ENCODE data around the gene DOHH.

Gene DOHH

DNA sequence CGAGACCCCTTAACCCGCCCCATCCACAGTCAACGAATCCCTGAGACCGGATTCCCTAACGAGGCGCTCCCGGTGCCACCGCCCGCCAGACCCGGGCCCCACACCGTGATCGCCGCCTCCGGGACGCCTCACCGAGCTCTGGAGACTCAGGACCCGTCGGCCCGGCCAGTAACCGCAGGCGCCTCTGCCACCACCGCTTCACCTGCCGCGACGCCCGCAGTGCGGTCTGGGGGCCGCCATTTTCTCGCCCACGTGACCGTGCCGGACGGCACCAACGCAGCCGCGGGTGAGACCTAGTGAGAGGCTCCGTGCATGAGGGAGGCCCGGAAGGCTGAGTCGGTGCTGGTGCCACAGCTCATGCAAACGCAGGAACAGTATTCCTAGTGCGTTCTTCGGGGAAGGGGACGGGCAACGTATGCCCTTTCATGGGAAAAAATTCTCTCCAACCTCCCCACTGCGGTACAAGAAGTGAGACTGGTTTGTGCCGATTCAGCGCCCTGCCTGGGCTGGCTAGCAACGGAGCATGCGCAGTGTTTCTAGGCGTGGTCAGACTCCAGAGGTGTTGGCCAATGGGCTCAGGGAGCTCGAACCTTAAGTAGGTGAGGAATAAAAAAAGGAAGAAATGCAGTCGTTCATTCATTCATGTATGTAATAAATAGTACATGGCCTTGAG, at the start of gene DOHH:
Gene DOHH, minus strand, starts transcription at position 246 of the 673 bp plus-strand sequence. CDS start 3,860 bp downstream, outside the sequence.
- DNase-seq (ENCODE audit: low read depth): peak; percentile 87
- peak within 1 kb of the TSS; percentile 96 for H3K4me3 ChIP-seq (ENCODE audit: low read depth, low read length)

- no peak overlapping the region for H3K4me3 ChIP-seq (ENCODE audit: low read depth, low read length)
These were observed 49.3 kb upstream of the DOHH start for GRCh38 chr19:3549816-3550215.

GRCh38 chr19:3548606-3549005, 48.1 kb upstream of the DOHH start:
- no peak for DNase-seq (ENCODE audit: low read depth)
- H3K4me3 ChIP-seq (ENCODE audit: low read depth, low read length): no peak overlapping the region

More at GRCh38 chr19:3549816-3550215, 49.3 kb upstream of the DOHH start:
- no peak for DNase-seq (ENCODE audit: low read depth)

DNA sequence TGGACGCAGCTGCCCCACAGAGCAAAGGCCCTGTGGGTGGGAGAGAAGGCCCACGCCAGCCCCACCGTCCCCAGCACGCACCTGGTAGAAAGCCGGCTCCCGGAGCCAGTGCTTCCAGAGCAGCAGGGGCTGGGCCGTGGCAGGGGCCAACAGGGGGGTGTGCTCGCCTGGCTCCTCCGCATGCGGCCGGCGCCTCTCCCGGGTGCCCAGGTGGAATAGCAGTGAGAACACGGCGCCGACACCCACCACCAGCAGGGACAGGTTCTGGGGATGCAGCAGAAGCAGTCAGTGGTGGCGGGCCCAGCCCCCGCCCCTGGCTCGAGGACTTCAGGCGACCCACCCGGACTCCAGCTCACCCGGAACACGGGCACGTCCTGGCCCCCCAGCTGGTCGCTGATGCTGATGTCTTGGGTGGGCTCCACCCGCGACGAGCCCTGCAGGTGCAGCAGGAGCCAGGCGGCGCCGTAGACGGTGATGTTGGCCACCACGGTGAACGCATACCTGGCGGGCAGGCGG, 47.4 kb upstream of the DOHH start:
- no peak overlapping the region for H3K4me3 ChIP-seq (ENCODE audit: low read depth, low read length)
- no peak for DNase-seq (ENCODE audit: low read depth)

GRCh38 chr19:3547301-3547731, 46.8 kb upstream of the DOHH start:
- no peak overlapping the region for H3K4me3 ChIP-seq (ENCODE audit: low read depth, low read length)
- DNase-seq (ENCODE audit: low read depth): no peak

DNA sequence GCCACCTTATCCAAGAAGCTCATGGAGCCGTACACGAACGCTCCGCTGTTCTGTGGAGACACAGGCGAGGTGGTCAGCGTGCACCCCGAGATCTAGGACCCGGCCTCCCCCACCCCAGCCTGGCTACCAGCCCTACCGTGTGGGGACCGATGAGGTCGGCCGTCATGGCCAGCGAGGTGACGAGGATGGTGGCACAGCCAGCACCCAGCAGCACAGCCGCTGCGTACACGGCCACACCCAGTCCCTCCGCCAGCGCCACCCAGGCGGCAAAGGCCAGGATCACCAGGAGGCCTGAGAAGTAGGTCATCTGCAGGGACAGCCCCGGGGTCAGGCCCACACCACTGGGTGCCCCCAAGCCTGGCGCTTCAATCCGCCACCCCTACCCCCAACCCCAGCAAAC, 45.6 kb upstream of the DOHH start:
- no peak overlapping the region for H3K4me3 ChIP-seq (ENCODE audit: low read depth, low read length)
- DNase-seq (ENCODE audit: low read depth): no peak

GRCh38 chr19:3545669-3546034, 45.2 kb upstream of the DOHH start:
- no peak for DNase-seq (ENCODE audit: low read depth)
- H3K4me3 ChIP-seq (ENCODE audit: low read depth, low read length): no peak overlapping the region

- no peak for DNase-seq (ENCODE audit: low read depth)
- no peak overlapping the region for H3K4me3 ChIP-seq (ENCODE audit: low read depth, low read length)
These were observed 44.5 kb upstream of the DOHH start for GRCh38 chr19:3544742-3545668.

DNA sequence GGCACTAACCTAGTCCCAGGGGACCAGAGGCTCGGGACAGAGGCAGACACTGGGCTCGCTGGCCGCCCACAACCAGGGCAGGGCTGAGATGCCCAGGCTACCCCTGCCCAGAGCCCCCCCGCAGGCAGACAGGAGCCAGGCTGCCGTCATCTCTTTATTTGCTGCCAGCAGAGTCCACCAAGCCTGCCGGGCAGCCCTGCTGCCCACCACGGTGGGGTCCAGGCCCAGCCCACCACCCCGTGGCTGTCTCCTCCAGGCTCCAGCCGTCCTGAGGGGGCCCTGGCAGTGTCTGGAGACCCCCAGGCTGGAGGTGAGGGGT, 43.5 kb upstream of the DOHH start:
- no peak for DNase-seq (ENCODE audit: low read depth)

GRCh38 chr19:3543150-3544057, 42.9 kb upstream of the DOHH start:
- H3K4me3 ChIP-seq (ENCODE audit: low read depth, low read length): no peak overlapping the region

More for the DNA sequence above, 43.5 kb upstream of the DOHH start:
- no peak overlapping the region for H3K4me3 ChIP-seq (ENCODE audit: low read depth, low read length)

DNA sequence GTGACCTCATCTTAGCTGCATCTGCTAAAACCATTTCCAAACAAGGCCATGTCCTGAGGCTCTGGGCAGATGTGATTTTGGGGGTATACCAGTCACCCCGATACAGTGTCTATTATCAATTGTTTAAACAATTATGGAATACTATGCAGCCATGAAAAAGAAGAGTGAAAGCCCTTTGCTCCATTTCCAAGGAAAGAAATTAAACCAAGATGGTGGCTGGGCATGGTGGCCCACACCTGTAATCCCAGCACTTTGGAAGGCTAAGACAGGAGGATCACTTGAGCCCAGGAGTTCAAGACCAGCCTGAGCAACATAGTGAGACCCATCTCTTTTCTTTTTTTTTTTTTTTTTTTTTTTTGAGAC, 39.3 kb upstream of the DOHH start:
- no peak overlapping the region for H3K4me3 ChIP-seq (ENCODE audit: low read depth, low read length)
- DNase-seq (ENCODE audit: low read depth): no peak

More at GRCh38 chr19:3543150-3544057, 42.9 kb upstream of the DOHH start:
- DNase-seq (ENCODE audit: low read depth): no peak

DNA sequence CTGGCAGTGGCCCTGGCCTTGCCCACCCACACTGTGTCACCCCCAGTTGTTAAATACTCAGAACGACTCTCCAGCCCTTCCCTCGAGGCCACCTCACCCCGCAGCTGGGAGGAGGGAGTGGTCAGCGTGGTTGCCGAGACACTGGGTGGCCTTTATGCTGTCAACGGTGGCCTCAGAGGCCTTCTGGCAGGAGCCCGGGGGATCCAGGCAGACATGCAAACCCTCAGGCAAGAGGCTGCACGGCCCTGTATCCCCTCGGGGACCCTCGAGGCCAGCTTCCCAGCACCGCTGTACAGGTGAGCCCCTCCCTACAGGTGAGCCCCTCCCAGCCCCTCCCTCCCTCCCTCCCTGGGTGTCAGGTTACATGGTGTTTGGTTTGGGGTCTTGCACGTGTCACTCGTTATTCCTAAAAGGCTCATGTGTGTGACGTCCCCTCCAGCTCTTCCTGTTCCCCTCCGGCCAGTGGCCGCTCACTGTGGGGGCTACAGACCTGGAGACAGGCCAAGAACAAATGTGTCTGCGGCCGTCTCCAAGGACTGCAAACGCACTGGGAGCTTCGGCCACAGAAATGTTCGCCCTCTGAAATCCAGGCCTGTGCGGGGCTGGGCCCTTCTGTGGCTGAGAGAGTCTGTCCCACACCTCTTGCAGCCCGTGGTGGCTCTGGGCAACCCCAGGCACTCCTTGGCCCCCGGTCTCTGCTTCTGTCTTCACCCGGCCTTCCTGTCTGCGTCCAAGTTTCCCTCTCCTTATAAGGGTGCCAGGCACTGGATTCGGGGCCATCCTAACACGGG, 38.7 kb upstream of the DOHH start, which contains the start of gene TEKTIP1:
Gene TEKTIP1, plus strand, starts transcription at position 210 of the 791 bp plus-strand sequence. Its CDS starts 4 bp downstream, at position 214.
- H3K4me3 ChIP-seq (ENCODE audit: low read depth, low read length): no peak within 1 kb of the TSS
- no peak for DNase-seq (ENCODE audit: low read depth)

- no peak for DNase-seq (ENCODE audit: low read depth)
- H3K4me3 ChIP-seq (ENCODE audit: low read depth, low read length): no peak overlapping the region
These were observed 37.9 kb upstream of the DOHH start for GRCh38 chr19:3538258-3538929.

DNA sequence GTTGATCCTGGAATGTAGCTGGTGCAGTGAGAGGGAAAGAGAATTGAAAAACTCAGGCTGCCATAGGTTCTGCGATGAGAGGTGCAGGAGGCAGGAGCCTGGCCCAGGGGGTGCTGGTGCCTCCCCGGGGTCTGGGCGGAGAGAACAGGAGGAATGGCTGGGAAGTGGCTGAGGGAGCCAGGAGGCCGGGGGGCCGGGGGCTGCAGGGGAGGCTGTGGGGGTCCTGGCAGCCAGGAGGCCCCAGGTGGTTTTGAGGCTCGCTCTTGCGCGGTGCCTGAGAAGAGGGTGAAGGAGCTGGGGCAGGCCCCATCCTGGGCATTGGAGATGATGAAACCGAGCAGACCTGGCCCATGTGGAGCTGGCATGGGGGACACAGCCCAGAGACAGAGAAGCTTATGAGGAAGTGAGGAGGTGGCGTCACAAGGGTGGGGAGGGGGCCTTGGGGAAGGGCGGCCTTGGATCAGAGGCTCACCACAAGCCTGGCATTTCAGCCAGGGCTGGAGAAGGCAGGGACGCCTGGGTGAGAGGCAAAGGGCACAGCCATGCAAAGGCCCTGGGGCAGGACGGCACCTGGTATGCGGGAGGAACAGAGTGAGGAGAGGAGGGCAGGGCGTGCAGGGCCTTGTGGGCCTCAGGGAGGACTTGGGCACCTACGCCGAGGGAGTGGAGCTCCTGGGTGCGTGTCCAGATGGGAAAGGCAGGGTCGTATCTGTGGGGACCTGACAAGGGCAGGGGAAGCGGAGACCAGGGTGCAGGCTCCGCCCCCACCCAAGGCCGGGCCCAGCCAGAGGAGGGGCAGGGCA, 37.2 kb upstream of the DOHH start:
- no peak overlapping the region for H3K4me3 ChIP-seq (ENCODE audit: low read depth, low read length)
- DNase-seq (ENCODE audit: low read depth): no peak

GRCh38 chr19:3537101-3537437, 36.6 kb upstream of the DOHH start:
- H3K4me3 ChIP-seq (ENCODE audit: low read depth, low read length): no peak overlapping the region
- DNase-seq (ENCODE audit: low read depth): no peak

DNA sequence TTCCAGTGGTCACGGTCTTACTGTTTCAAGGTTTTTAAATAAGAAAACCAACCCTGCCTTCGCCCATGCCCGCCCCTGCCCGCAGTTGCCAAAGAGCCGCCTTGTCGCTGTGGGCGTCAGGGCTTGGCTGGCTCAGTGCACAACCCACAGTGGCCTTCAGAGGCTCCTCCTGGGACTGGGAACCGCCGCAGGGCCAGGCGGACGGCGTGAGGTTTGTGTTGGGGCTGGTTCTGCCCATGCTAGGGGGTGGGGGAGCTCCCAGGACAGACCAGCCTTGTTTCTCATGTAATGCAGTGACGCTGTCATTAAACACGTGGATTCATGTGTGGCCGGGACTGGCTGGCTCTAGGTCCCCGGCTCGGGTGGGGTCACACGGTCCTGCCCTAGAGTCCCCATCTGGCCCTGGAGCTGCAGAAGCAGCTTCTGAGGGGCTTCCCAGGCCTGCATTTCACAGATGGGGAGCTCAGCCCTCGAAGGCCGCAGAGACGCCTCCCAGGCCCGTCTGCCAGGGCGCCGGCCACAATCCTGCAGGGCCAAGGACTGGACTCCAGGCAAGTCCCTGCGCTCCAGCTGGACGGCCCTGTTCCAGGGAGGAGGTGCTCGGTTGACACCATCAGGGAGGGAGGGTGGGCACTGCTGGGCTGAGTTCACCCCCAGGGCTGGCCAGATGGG, 36.1 kb upstream of the DOHH start:
- no peak overlapping the region for H3K4me3 ChIP-seq (ENCODE audit: low read depth, low read length)
- no peak for DNase-seq (ENCODE audit: low read depth)

DNA sequence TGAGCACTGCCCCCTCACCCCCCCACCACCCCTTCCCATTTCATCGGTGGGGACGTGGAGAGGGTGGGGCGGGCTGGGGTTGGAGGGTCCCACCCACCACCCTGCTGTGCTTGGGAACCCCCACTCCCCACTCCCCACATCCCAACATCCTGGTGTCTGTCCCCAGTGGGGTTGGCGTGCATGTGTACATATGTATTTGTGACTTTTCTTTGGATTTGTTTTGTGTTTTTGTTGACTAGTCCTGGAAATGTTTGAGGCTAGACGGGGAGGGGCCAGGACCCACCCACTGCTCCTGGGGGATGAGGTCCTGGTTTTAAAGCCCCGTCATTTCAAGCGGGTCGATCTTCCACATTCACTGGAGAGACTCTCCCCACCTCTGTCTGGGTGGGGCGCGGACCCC, 35.5 kb upstream of the DOHH start:
- no peak for DNase-seq (ENCODE audit: low read depth)
- H3K4me3 ChIP-seq (ENCODE audit: low read depth, low read length): no peak overlapping the region

Data from skeletal muscle cell (primary cell).